HFF-Myc (cell line): Measurements from ENCODE around the gene ARID4A.

Experiments used
- DNase-seq: peaks from one replicate; pipeline ENCODE4 v3.0.0-alpha.2; 2011; ENCODE audit warnings: low read depth; ENCODE audit errors: extremely low read depth
- H3K4me3 ChIP-seq: replicated peaks from 2 replicates; pipeline ENCODE4 v1.5.1; 2011; ENCODE audit warnings: low read depth, mild to moderate bottlenecking, control low read depth, low read length
- CTCF ChIP-seq: IDR thresholded peaks from 2 replicates; pipeline ENCODE4 v1.5.1; 2012; ENCODE audit warnings: mild to moderate bottlenecking, low read depth, low read length, control low read depth; ENCODE audit errors: missing control alignments

The ARID4A gene

GRCh38 chr14:58301416-58301815 is 3.1 kb downstream of the ARID4A start:
- no peak for TF ChIP-seq CTCF
- no peak overlapping the region for H3K4me3 ChIP-seq
- DNase-seq: no peak

DNA sequence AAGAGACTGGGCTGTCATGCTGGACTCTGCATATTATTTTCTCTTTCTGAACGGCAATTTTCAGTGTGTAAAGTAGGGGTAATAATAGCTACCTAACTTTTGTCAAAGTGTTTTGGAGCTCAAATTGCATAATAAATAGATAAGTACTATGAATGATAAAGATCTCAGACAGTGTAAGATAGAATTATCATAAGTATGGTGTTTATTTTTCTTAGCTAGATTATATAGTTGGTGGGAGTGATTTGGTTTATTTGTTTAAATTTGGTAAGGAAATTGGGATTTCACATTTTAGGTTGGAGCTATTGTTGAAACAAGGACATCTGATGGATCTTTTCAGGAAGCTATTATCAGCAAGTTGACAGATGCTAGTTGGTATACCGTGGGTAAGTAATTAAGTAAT is 7.4 kb downstream of the ARID4A start:
- no peak for TF ChIP-seq CTCF
- DNase-seq: no peak

GRCh38 chr14:58307597-58308316 is 9.4 kb downstream of the ARID4A start:
- no peak for DNase-seq
- TF ChIP-seq CTCF: no peak
- H3K4me3 ChIP-seq: no peak overlapping the region

More for the DNA sequence above, 7.4 kb downstream of the ARID4A start:
- H3K4me3 ChIP-seq: no peak overlapping the region

DNA sequence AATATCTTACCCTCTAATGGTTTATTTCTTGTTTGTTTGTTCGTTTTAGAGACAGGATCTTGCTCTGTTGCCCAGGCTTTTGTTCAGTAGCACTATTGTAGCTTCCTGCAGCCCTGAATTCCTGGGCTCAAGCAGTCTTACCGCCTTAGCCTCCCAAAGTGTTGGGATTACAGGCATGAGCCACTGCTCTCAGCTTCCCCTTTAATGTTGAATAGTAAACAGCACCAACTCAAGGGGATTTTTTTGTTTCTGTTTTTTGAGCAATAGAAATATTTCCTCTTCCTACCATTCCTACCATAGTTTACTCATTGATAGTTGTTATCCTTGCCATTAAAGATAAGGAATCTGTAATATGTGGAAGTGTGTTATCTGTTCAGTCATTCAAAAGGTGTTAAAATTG is 10.7 kb downstream of the ARID4A start:
- TF ChIP-seq CTCF: no peak
- no peak for DNase-seq
- H3K4me3 ChIP-seq: no peak overlapping the region

DNA sequence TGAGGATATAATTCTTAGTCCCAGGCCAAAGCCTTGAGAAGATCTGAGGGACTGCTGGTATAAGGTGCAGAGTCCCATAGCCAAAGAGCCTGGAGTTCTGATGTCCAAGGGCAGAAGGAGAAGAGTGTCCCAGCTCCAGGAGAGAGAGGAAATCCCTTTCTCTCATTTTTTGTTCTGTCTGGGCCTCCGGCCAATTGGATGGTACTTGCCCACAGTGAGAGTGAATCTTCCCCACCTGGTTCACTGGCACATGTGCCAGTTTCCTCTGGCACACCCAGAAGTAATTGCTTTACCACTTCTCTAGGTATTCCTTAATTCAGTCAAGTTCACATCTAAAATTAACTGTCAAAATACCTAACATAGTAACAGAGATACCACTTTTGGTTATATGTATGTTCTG is 15.3 kb downstream of the ARID4A start:
- no peak for DNase-seq
- no peak for TF ChIP-seq CTCF
- no peak overlapping the region for H3K4me3 ChIP-seq

GRCh38 chr14:58315606-58316005 is 17.3 kb downstream of the ARID4A start:
- TF ChIP-seq CTCF: no peak
- H3K4me3 ChIP-seq: no peak overlapping the region
- DNase-seq: no peak

DNA sequence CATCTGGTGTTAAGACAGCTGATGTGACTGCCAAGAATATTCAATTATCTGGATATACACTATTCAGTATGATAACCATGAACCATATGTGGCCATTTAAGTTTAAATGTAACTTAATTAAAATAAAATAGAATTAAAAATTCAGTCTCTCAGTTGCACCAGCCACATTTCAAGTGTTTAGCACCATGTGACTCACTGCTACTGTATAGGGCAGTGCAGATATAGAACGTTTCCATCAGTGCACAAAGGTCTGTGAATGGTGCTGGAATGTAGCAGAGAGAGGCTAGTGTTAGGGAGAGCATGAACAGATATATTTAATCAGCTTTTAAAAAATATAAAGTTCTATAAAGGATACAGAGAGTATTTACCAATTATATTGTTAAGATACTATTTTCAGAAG is 28.7 kb downstream of the ARID4A start:
- no peak for DNase-seq
- TF ChIP-seq CTCF: no peak
- H3K4me3 ChIP-seq: no peak overlapping the region
